ENCODE results near the gene C16orf92. TPM values are rescaled to one million over a fixed set of nuclear protein-coding genes. Genes with fewer than 3 reads are reported as not detected.

Gene C16orf92
- total and polyA plus RNA-seq, 2 of the 13 experiments (the other 11 are each of a cell fraction or from before 2014, with no cell fraction given): not detected

- TF ChIP-seq STAT6 (CRISPR knock-in tag; IDR thresholded peaks at IDR 0.05; ENCODE audit: borderline replicate concordance): peak; percentile 89
- TF ChIP-seq MEIS1 (CRISPR knock-in tag; IDR thresholded peaks at IDR 0.05; ENCODE audit: borderline replicate concordance): peak; percentile 91
- peak; percentile 96 for TF ChIP-seq SAP130 (CRISPR knock-in tag; IDR thresholded peaks at IDR 0.05; ENCODE audit: low read depth)
- peak; percentile 92; the same call in 1 of the 2 replicates for TF ChIP-seq ARNT (IDR thresholded peaks at IDR 0.05)
- TF ChIP-seq ZNF256 (CRISPR knock-in tag; conservative IDR thresholded peaks at IDR 0.05): peak; percentile 80; the same call in 1 of the 2 replicates
- peak; percentile 47; the same call in 1 of the 2 replicates for TF ChIP-seq ZNF292 (CRISPR knock-in tag; IDR thresholded peaks at IDR 0.05; ENCODE audit: borderline replicate concordance, low read depth)
- peak; percentile 68; the same call in 1 of the 2 replicates for TF ChIP-seq MAFF (IDR thresholded peaks at IDR 0.05; ENCODE audit: low read depth, low read length)
- TF ChIP-seq RFXAP (CRISPR knock-in tag; IDR thresholded peaks at IDR 0.05; ENCODE audit: borderline replicate concordance): peak; percentile 60; the same call in 1 of the 2 replicates
- TF ChIP-seq ZNF33A (CRISPR knock-in tag; IDR thresholded peaks at IDR 0.05; ENCODE audit: borderline replicate concordance): peak; percentile 31; the same call in 1 of the 2 replicates
- no peak; the same call in 1 of the 2 replicates for TF ChIP-seq STAG1 (CRISPR knock-in tag; IDR thresholded peaks at IDR 0.05)
- TF ChIP-seq ZNF317 (CRISPR knock-in tag; IDR thresholded peaks at IDR 0.05): peak; percentile 93
- TF ChIP-seq TGIF2 (CRISPR knock-in tag; IDR thresholded peaks at IDR 0.05): peak; percentile 76
- TF ChIP-seq ZFP36 (IDR thresholded peaks at IDR 0.05; ENCODE audit: borderline replicate concordance, low read depth, low read length, partially characterized antibody): no peak
- peak; percentile 96; the same call in 1 of the 2 replicates for TF ChIP-seq THAP8 (CRISPR knock-in tag; IDR thresholded peaks at IDR 0.05; ENCODE audit: borderline replicate concordance)
- TF ChIP-seq, protein P1, sequence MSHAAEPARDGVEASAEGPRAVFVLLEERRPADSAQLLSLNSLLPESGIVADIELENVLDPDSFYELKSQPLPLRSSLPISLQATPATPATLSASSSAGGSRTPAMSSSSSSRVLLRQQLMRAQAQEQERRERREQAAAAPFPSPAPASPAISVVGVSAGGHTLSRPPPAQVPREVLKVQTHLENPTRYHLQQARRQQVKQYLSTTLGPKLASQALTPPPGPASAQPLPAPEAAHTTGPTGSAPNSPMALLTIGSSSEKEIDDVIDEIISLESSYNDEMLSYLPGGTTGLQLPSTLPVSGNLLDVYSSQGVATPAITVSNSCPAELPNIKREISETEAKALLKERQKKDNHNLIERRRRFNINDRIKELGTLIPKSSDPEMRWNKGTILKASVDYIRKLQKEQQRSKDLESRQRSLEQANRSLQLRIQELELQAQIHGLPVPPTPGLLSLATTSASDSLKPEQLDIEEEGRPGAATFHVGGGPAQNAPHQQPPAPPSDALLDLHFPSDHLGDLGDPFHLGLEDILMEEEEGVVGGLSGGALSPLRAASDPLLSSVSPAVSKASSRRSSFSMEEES (CRISPR knock-in tag; IDR thresholded peaks at IDR 0.05): peak; percentile 47
- TF ChIP-seq MED13 (CRISPR knock-in tag; IDR thresholded peaks at IDR 0.05): no peak; the same call in 1 of the 2 replicates
- peak; percentile 86; the same call in 1 of the 2 replicates for TF ChIP-seq ZNF614 (CRISPR knock-in tag; IDR thresholded peaks at IDR 0.05; ENCODE audit: borderline replicate concordance)
- TF ChIP-seq ZNF567 (CRISPR knock-in tag; IDR thresholded peaks at IDR 0.05; ENCODE audit: borderline replicate concordance): peak; percentile 96
- TF ChIP-seq ZNF431 (CRISPR knock-in tag; IDR thresholded peaks at IDR 0.05; ENCODE audit: borderline replicate concordance, low read depth): peak; percentile 97
- TF ChIP-seq LCORL (IDR thresholded peaks at IDR 0.05): no peak
- peak; percentile 99 for TF ChIP-seq LCORL (CRISPR knock-in tag; IDR thresholded peaks at IDR 0.05)
- TF ChIP-seq GABPB1 (CRISPR knock-in tag; IDR thresholded peaks at IDR 0.05): peak; percentile 94
- TF ChIP-seq PAWR (CRISPR knock-in tag; IDR thresholded peaks at IDR 0.05; ENCODE audit: borderline replicate concordance): 0 out of 2 replicates have a peak, but pooled peaks have one; percentile 24
- TF ChIP-seq PAX8 (CRISPR knock-in tag; IDR thresholded peaks at IDR 0.05; ENCODE audit: borderline replicate concordance): no peak; the same call in 1 of the 2 replicates
- TF ChIP-seq ZNF768 (CRISPR knock-in tag; IDR thresholded peaks at IDR 0.05): peak; percentile 83; the same call in 1 of the 2 replicates
These were observed 42.3 kb downstream of the C16orf92 start, which contains the start of gene ALDOA (continued) for GRCh38 chr16:30065102-30065942.
